HL-60 (cell line): ENCODE results near the gene GJD4.

Experiments
- DNase-seq, 2 experiments: peaks; one replicate each; pipeline ENCODE4 v3.0.0-alpha.2; 2010 to 2020; ENCODE audit warnings: low read depth in 1 of 2, low spot score in 1 of 2
- H3K27ac ChIP-seq: fragments of 250-450 bp; sonication (Bioruptor Pico); replicated peaks from 2 replicates; pipeline ENCODE4 v1.5.1; 2020; ENCODE audit warnings: mild to moderate bottlenecking, moderate library complexity
- H3K27me3 ChIP-seq: fragments of 250-450 bp; sonication (Bioruptor Pico); 2 replicates; pipeline ENCODE4 v1.5.1; 2021; ENCODE audit warnings: mild to moderate bottlenecking, moderate library complexity; ENCODE audit not compliant: insufficient read depth, poor library complexity, severe bottlenecking
- H3K4me3 ChIP-seq: replicated peaks from 2 replicates; pipeline ENCODE4 v1.5.1; 2011; ENCODE audit warnings: mild to moderate bottlenecking, control low read depth, low read length; ENCODE audit not compliant: insufficient read depth
- GABPA ChIP-seq: IDR thresholded peaks from 2 replicates; pipeline ENCODE4 v1.6.1; 2012; ENCODE audit warnings: low read depth
- POLR2AphosphoS5 ChIP-seq: IDR thresholded peaks from 2 replicates; pipeline ENCODE4 v1.6.1; 2012; ENCODE audit warnings: low read depth
- SPI1 ChIP-seq: IDR thresholded peaks from 2 replicates; pipeline ENCODE4 v1.6.1; 2012; ENCODE audit warnings: low read depth, mild to moderate bottlenecking, borderline replicate concordance
- TF ChIP-seq, protein P1 (sequence below): IDR thresholded peaks from one replicate; pipeline ENCODE4 v1.5.1; 2011; ENCODE audit warnings: low read length, control low read depth, inconsistent platforms; ENCODE audit not compliant: insufficient read depth
- TF ChIP-seq, protein P2 (sequence below): IDR thresholded peaks from 2 replicates; pipeline ENCODE4 v1.6.1; 2012; ENCODE audit warnings: low read depth; ENCODE audit not compliant: insufficient replicate concordance

Gene GJD4

DNA sequence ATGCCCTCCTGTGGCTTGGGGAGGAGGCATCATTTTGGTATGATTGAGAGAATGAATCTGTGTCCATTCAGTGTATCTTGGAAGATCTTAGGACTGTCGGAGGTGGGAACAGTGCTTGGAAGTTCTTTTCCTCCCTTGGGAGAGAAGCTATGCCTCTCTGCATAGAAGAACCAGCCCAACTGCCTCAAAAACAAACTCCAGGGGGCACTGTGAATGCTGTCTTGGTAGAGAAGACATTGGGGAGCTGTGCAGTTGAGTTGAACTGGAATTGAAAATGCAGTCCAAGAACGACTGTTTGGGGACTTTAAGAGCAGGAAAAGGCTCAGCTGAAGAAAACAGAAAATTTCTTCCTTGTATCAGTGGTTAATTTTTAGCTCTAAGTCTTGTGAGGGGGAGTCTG lies 4.9 kb upstream of the GJD4 start:
- no peak for DNase-seq
- Histone ChIP-seq H3K27ac (no peak overlapping the region), H3K27me3 (no peaks in the 10 kb centered on the region), H3K4me3 (no peak overlapping the region)
- TF ChIP-seq SPI1, result no peak
- no peak for TF ChIP-seq POLR2AphosphoS5
- no peak for TF ChIP-seq GABPA
- TF ChIP-seq, protein P1, sequence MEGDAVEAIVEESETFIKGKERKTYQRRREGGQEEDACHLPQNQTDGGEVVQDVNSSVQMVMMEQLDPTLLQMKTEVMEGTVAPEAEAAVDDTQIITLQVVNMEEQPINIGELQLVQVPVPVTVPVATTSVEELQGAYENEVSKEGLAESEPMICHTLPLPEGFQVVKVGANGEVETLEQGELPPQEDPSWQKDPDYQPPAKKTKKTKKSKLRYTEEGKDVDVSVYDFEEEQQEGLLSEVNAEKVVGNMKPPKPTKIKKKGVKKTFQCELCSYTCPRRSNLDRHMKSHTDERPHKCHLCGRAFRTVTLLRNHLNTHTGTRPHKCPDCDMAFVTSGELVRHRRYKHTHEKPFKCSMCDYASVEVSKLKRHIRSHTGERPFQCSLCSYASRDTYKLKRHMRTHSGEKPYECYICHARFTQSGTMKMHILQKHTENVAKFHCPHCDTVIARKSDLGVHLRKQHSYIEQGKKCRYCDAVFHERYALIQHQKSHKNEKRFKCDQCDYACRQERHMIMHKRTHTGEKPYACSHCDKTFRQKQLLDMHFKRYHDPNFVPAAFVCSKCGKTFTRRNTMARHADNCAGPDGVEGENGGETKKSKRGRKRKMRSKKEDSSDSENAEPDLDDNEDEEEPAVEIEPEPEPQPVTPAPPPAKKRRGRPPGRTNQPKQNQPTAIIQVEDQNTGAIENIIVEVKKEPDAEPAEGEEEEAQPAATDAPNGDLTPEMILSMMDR, result no peak

DNA sequence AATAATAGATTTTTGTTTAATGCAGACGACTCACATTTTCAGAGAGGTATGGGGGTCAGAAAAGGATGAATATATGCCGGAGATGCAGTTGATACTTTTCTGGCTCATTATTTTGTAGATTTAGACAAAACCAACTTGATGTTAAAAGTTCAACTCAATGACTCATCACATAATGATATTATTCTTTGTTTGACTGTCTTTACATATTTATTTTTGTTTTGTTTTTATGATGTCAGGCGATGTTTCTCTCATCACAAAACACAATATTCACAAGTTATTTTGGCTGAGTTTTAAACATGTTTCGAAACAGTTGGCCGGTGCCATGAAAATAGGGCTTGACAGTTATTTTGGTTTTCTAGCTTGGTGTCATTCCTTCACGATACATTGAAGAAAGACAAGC lies 1.3 kb downstream of the GJD4 start:
- DNase-seq, result no peak
- Histone ChIP-seq H3K4me3 (no peak overlapping the region), H3K27ac (no peak overlapping the region), H3K27me3 (peaks cover 15% of the 10 kb centered on the region)
- TF ChIP-seq POLR2AphosphoS5 (no peak), SPI1 (no peak), GABPA (no peak)
- TF ChIP-seq, protein P2, sequence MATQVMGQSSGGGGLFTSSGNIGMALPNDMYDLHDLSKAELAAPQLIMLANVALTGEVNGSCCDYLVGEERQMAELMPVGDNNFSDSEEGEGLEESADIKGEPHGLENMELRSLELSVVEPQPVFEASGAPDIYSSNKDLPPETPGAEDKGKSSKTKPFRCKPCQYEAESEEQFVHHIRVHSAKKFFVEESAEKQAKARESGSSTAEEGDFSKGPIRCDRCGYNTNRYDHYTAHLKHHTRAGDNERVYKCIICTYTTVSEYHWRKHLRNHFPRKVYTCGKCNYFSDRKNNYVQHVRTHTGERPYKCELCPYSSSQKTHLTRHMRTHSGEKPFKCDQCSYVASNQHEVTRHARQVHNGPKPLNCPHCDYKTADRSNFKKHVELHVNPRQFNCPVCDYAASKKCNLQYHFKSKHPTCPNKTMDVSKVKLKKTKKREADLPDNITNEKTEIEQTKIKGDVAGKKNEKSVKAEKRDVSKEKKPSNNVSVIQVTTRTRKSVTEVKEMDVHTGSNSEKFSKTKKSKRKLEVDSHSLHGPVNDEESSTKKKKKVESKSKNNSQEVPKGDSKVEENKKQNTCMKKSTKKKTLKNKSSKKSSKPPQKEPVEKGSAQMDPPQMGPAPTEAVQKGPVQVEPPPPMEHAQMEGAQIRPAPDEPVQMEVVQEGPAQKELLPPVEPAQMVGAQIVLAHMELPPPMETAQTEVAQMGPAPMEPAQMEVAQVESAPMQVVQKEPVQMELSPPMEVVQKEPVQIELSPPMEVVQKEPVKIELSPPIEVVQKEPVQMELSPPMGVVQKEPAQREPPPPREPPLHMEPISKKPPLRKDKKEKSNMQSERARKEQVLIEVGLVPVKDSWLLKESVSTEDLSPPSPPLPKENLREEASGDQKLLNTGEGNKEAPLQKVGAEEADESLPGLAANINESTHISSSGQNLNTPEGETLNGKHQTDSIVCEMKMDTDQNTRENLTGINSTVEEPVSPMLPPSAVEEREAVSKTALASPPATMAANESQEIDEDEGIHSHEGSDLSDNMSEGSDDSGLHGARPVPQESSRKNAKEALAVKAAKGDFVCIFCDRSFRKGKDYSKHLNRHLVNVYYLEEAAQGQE, result no peak
- TF ChIP-seq, protein P1, result no peak

DNA sequence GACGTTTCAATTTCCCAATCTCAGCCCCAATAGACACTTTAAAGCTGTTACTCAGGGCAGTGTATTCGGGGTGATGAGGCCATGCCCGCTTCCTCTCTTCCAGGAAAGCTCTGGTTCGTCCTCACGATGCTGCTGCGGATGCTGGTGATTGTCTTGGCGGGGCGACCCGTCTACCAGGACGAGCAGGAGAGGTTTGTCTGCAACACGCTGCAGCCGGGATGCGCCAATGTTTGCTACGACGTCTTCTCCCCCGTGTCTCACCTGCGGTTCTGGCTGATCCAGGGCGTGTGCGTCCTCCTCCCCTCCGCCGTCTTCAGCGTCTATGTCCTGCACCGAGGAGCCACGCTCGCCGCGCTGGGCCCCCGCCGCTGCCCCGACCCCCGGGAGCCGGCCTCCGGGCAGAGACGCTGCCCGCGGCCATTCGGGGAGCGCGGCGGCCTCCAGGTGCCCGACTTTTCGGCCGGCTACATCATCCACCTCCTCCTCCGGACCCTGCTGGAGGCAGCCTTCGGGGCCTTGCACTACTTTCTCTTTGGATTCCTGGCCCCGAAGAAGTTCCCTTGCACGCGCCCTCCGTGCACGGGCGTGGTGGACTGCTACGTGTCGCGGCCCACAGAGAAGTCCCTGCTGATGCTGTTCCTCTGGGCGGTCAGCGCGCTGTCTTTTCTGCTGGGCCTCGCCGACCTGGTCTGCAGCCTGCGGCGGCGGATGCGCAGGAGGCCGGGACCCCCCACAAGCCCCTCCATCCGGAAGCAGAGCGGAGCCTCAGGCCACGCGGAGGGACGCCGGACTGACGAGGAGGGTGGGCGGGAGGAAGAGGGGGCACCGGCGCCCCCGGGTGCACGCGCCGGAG lies 2.6 kb downstream of the GJD4 start:
- DNase-seq, result no peak
- H3K4me3 ChIP-seq, result no peak overlapping the region
- TF ChIP-seq GABPA, result no peak
- no peak overlapping the region for H3K27ac ChIP-seq
- H3K27me3 ChIP-seq, result peaks cover 15% of the 10 kb centered on the region

DNA sequence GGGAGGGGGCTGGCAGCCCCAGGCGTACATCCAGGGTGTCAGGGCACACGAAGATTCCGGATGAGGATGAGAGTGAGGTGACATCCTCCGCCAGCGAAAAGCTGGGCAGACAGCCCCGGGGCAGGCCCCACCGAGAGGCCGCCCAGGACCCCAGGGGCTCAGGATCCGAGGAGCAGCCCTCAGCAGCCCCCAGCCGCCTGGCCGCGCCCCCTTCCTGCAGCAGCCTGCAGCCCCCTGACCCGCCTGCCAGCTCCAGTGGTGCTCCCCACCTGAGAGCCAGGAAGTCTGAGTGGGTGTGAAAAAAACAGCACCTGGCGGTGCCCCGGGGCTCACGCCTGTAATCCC lies 3.2 kb downstream of the GJD4 start:
- DNase-seq, result no peak
- Histone ChIP-seq H3K4me3 (no peak overlapping the region), H3K27me3 (peaks cover 15% of the 10 kb centered on the region), H3K27ac (no peak overlapping the region)
- no peak for TF ChIP-seq POLR2AphosphoS5
- no peak for TF ChIP-seq SPI1
- TF ChIP-seq, protein P2, result no peak
- TF ChIP-seq, protein P1, result no peak
- no peak for TF ChIP-seq GABPA
